Measurements from ENCODE around the gene NUP214. TPM values are rescaled to one million over a fixed set of nuclear protein-coding genes. Genes with fewer than 3 reads are reported as not detected.

NUP214 gene
- total RNA-seq, 1 experiment from 2014 or later = 34.9 TPM

DNA sequence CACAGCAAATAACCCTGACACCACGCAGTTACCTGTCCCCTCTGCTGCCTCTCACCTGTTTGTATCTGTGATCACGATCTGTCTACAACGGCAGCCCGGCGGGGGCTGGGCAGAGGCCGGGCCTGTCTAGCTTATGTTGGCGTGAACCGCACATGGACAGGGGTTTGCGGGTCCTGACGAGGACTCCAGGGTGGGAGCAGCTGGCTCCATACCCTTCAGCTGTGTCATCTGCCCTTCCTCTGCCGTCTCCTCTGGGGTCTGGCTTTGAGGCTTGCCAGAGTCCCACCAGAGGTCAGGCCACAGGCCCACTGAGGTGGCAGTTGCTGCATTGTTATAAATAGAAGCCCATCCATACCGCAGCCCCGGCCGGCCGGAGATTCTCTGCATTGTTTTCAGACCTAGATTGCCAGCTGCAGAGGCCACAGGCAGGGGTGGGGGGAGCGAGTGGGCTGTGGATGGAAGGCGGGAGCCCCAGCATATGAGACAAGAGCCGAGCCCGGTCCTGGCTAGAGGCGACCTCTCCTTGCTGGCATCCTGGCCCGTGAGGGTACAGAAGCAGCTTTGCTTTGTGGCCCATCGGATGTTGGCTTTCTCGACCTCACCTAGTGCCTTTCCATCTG, 113.1 kb downstream of the NUP214 start:
- no peaks in the 10 kb centered on the region for H3K27me3 ChIP-seq (ENCODE audit: control insufficient read depth, insufficient read depth, low read length)
- intact Hi-C loops (cut with micrococcal nuclease; ENCODE audit: unreplicated experiment) (no loop called here), in situ Hi-C loops (cut with HindIII; ENCODE audit: low pct_unique_long_range_greater_than_20kb, low sequenced_read_pairs) (no loop called here)
- ChIA-PET POLR2A (no interaction called here), CTCF (no interaction called here)
- BruUV-seq (replicated peaks) = no TSS peak
- no peaks in the 10 kb centered on the region; the same call in 1 of the 2 replicates for H3K4me1 ChIP-seq (ENCODE audit: control insufficient read depth, insufficient read depth, low read length)
- no peak for TF ChIP-seq CTCF (IDR thresholded peaks at IDR 0.05)
- H3K9me3 ChIP-seq (ENCODE audit: control insufficient read depth, insufficient read depth, low read depth, low read length) = no peaks in the 10 kb centered on the region
- ATAC-seq (no peak), DNase-seq (ENCODE audit: low read depth, low spot score) (no peak)
- no peak overlapping the region for H3K27ac ChIP-seq (ENCODE audit: low read length)
- no peak overlapping the region for H3K4me3 ChIP-seq (ENCODE audit: low read depth in 2 of 2, low read length in 2 of 2)
- no peaks in the 10 kb centered on the region for H3K36me3 ChIP-seq (ENCODE audit: control insufficient read depth, insufficient read depth, low read length)

GRCh38 chr9:131239161-131239975, 114.0 kb downstream of the NUP214 start:
- ATAC-seq (no peak), DNase-seq (ENCODE audit: low read depth, low spot score) (no peak)
- in situ Hi-C loops (cut with HindIII; ENCODE audit: low pct_unique_long_range_greater_than_20kb, low sequenced_read_pairs) (no loop called here), intact Hi-C loops (cut with micrococcal nuclease; ENCODE audit: unreplicated experiment) (no loop called here)
- no peak for TF ChIP-seq POLR2AphosphoS5 (IDR thresholded peaks at IDR 0.05; ENCODE audit: low read depth, low read length)
- no peak for TF ChIP-seq SIN3A (IDR thresholded peaks at IDR 0.05; ENCODE audit: borderline replicate concordance, insufficient read depth, low read depth, low read length)
- TF ChIP-seq TCF7L2 (IDR thresholded peaks at IDR 0.05; ENCODE audit: low read depth, low read length) = no peak
- no peak for TF ChIP-seq CTCF (IDR thresholded peaks at IDR 0.05)
- TF ChIP-seq REST (IDR thresholded peaks at IDR 0.05; ENCODE audit: insufficient read depth in 1 of 2, low read depth in 2 of 2, low read length in 1 of 2) = no peak
- no peak overlapping the region for H3K27ac ChIP-seq (ENCODE audit: low read length)
- H3K36me3 ChIP-seq (ENCODE audit: control insufficient read depth, insufficient read depth, low read length) = no peaks in the 10 kb centered on the region
- ChIA-PET POLR2A (no interaction called here), CTCF (no interaction called here)
- no TSS peak for BruUV-seq (replicated peaks)
- H3K4me1 ChIP-seq (ENCODE audit: control insufficient read depth, insufficient read depth, low read length) = no peaks in the 10 kb centered on the region; the same call in 1 of the 2 replicates
- no peaks in the 10 kb centered on the region for H3K9me3 ChIP-seq (ENCODE audit: control insufficient read depth, insufficient read depth, low read depth, low read length)
- no peak overlapping the region for H3K4me3 ChIP-seq (ENCODE audit: low read depth in 2 of 2, low read length in 2 of 2)
- H3K27me3 ChIP-seq (ENCODE audit: control insufficient read depth, insufficient read depth, low read length) = no peaks in the 10 kb centered on the region

All from Panc1 (cell line).